ENCODE measurements around the gene COPZ2. TPM values are rescaled to one million over a fixed set of nuclear protein-coding genes. Genes with fewer than 3 reads are reported as not detected.

COPZ2 gene
- total RNA-seq, 1 donor from 2014 or later, result 50.6 TPM

DNA sequence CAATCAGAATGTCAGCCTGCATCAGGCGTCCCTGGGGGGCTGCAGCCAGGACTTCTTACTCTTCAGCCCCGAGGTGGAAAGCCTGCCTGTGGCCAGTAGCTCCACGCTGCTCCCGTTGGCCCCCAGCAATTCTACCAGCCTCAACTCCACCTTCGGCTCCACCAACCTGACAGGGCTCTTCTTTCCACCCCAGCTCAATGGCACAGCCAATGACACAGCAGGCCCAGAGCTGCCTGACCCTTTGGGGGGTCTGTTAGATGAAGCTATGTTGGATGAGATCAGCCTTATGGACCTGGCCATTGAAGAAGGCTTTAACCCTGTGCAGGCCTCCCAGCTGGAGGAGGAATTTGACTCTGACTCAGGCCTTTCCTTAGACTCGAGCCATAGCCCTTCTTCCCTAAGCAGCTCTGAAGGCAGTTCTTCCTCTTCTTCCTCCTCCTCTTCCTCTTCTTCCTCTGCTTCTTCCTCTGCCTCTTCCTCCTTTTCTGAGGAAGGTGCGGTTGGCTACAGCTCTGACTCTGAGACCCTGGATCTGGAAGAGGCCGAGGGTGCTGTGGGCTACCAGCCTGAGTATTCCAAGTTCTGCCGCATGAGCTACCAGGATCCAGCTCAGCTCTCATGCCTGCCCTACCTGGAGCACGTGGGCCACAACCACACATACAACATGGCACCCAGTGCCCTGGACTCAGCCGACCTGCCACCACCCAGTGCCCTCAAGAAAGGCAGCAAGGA, 21.0 kb upstream of the COPZ2 start:
- no peak for DNase-seq
- no peaks in the 10 kb centered on the region for H3K27me3 ChIP-seq (ENCODE audit: low read depth)
- no peaks in the 10 kb centered on the region for H3K9me3 ChIP-seq (replicated peaks)
- no peak overlapping the region for H3K4me3 ChIP-seq
- H3K27ac ChIP-seq (replicated peaks), result peak overlapping the region; percentile 97
- intact Hi-C loops (cut with micrococcal nuclease), result no loop called here
- H3K36me3 ChIP-seq, result peaks cover 81% of the 10 kb centered on the region
- TF ChIP-seq, protein P1, sequence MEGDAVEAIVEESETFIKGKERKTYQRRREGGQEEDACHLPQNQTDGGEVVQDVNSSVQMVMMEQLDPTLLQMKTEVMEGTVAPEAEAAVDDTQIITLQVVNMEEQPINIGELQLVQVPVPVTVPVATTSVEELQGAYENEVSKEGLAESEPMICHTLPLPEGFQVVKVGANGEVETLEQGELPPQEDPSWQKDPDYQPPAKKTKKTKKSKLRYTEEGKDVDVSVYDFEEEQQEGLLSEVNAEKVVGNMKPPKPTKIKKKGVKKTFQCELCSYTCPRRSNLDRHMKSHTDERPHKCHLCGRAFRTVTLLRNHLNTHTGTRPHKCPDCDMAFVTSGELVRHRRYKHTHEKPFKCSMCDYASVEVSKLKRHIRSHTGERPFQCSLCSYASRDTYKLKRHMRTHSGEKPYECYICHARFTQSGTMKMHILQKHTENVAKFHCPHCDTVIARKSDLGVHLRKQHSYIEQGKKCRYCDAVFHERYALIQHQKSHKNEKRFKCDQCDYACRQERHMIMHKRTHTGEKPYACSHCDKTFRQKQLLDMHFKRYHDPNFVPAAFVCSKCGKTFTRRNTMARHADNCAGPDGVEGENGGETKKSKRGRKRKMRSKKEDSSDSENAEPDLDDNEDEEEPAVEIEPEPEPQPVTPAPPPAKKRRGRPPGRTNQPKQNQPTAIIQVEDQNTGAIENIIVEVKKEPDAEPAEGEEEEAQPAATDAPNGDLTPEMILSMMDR (IDR thresholded peaks at IDR 0.05; ENCODE audit: borderline replicate concordance), result no peak
- peaks cover 90% of the 10 kb centered on the region for H3K4me1 ChIP-seq

DNA sequence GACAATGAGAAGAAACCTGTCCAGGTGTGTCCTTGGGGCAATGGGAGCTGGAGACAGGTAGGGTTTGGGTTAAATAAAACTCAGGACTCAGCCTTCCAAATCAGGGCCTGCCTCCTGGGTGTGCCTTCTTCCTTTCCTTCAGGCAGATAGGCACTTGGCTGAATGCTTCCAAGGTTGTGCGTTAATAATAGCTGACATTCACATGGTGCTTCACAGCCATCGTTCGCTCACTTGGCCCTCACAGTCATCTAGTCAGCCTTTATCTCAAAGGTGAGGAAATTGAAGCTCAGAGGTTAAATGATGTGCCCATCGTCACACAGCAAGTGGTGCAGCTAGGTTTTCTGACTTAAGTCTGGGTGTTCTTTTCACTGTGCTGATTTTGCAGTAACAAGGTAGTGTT, 20.0 kb upstream of the COPZ2 start:
- intact Hi-C loops (cut with micrococcal nuclease), result no loop called here
- TF ChIP-seq, protein P1 (IDR thresholded peaks at IDR 0.05; ENCODE audit: borderline replicate concordance), result no peak
- Histone ChIP-seq H3K9me3 (replicated peaks) (no peaks in the 10 kb centered on the region), H3K4me1 (peaks cover 90% of the 10 kb centered on the region), H3K4me3 (no peak overlapping the region), H3K36me3 (peaks cover 73% of the 10 kb centered on the region), H3K27me3 (ENCODE audit: low read depth) (no peaks in the 10 kb centered on the region), H3K27ac (replicated peaks) (peak overlapping the region; percentile 97)
- DNase-seq, result no peak

DNA sequence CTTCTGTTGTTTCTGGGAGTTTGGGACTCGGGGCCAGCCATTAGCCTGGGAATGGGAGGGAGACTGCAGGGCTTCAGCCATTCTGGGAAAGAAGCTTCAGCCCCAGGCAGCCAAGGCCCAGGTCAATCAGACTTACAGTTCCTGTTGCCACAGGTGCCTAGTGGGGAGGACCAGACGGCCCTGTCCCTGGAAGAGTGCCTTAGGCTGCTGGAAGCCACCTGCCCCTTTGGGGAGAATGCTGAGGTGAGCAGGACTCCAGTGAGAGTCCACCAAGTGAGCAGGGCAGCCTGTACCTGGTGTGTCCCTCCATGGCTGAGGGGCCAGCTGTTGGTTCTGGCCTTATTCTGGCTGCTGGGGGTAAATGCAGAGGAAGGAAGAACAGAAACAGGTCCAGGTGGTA, 19.3 kb upstream of the COPZ2 start:
- no peak for DNase-seq
- H3K27me3 ChIP-seq (ENCODE audit: low read depth), result no peaks in the 10 kb centered on the region
- TF ChIP-seq, protein P1 (IDR thresholded peaks at IDR 0.05; ENCODE audit: borderline replicate concordance), result no peak
- peaks cover 91% of the 10 kb centered on the region for H3K4me1 ChIP-seq
- H3K27ac ChIP-seq (replicated peaks), result peak overlapping the region; percentile 97
- no peaks in the 10 kb centered on the region for H3K9me3 ChIP-seq (replicated peaks)
- intact Hi-C loops (cut with micrococcal nuclease), result no loop called here
- peaks cover 69% of the 10 kb centered on the region for H3K36me3 ChIP-seq
- H3K4me3 ChIP-seq, result no peak overlapping the region

DNA sequence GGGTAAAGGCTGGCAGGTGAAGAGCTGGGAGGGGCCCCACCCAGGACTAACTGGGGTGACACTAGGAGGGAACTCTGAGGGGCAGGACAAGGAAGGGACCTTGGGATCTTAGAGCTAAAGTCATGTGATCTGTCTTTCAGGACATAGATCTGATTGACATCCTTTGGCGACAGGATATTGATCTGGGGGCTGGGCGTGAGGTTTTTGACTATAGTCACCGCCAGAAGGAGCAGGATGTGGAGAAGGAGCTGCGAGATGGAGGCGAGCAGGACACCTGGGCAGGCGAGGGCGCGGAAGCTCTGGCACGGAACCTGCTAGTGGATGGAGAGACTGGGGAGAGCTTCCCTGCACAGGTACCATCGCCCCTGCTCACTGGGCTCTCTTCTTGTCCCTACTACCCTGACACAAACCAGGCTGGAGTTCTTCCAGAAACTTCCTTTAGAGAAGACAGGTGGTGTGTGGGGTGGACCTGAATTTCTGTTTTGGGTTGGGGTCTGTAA, 18.7 kb upstream of the COPZ2 start:
- Histone ChIP-seq H3K36me3 (peaks cover 66% of the 10 kb centered on the region), H3K9me3 (replicated peaks) (no peaks in the 10 kb centered on the region), H3K27me3 (ENCODE audit: low read depth) (no peaks in the 10 kb centered on the region), H3K4me1 (peaks cover 97% of the 10 kb centered on the region), H3K27ac (replicated peaks) (peak overlapping the region; percentile 97), H3K4me3 (no peak overlapping the region)
- TF ChIP-seq, protein P1 (IDR thresholded peaks at IDR 0.05; ENCODE audit: borderline replicate concordance), result no peak
- intact Hi-C loops (cut with micrococcal nuclease), result no loop called here
- no peak for DNase-seq

DNA sequence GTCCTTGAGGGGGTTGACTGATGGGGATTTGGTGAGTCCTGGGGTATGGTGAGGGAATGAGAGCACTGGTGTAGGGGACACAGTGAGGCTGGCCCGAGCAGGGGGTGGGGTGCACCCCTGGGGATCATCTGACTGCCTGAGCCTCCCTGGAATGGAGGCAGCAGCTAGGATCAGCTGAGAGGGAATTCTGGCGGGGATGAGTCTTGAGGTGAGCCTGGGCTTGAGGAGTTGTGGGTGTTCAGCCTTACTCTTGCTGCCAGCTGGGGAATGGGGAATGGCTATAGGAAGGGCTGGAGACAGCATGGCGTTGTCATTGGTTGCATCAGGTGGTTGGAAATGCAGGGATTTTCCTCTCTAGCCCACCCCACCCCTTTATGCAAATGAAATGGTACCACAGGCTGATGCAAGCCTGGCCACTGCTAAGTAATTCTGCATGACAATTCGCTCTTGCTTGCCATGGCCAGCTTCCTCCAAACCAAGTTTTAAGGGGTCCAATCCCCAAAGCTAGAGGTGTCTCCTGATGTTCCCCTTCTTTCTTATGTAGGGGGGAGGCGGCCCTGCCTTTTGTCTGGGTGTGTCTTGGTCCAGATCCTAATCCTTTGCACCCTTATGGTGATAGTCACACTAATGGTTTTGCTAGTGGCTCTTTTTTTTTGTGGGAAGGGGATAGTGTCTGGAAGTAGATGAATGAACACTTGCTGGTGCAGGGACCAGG, 18.1 kb upstream of the COPZ2 start:
- intact Hi-C loops (cut with micrococcal nuclease), result no loop called here
- H3K36me3 ChIP-seq, result peaks cover 66% of the 10 kb centered on the region

More for the DNA sequence above, 18.1 kb upstream of the COPZ2 start:
- Histone ChIP-seq H3K9me3 (replicated peaks) (no peaks in the 10 kb centered on the region), H3K4me3 (peak overlapping the region; percentile 76), H3K4me1 (peaks cover 100% of the 10 kb centered on the region), H3K27me3 (ENCODE audit: low read depth) (no peaks in the 10 kb centered on the region), H3K27ac (replicated peaks) (peak overlapping the region; percentile 97)
- TF ChIP-seq, protein P1 (IDR thresholded peaks at IDR 0.05; ENCODE audit: borderline replicate concordance), result no peak
- DNase-seq, result no peak

Measured in left ventricle myocardium inferior (tissue), 1 donor.